ENCODE measurements around the gene PTPRM. TPM values are rescaled to one million over a fixed set of nuclear protein-coding genes. Genes with fewer than 3 reads are reported as not detected.

The PTPRM gene
- total RNA-seq, 1 donor from 2014 or later, result 256 TPM

- DNase-seq (ENCODE audit: extremely low read depth, low read depth, low spot score), result no peak
These were observed 634 bp downstream of the PTPRM start for GRCh38 chr18:7567474-7568425.

DNA sequence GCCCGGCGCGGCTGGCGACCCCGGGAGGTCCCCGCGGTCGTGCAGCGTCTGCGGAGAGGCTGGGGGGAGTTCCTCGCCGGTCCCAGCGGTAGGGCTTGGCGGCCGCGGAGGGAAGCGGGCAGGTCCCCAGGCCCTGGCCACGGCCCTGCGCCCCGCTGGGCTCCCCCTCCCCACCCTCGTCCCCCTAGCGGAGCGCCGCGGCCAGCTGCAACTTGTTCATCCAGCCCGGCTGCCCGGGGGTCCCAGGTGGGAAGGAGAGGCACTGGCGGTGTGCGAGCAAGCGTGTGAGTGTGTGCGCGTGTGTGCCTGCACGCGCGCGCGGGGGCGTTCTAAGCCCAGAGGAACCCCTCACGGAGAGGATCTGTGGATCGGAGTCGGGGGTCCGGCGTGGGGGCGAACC is 1.3 kb downstream of the PTPRM start:
- no peak for DNase-seq (ENCODE audit: extremely low read depth, low read depth, low spot score)

- DNase-seq (ENCODE audit: extremely low read depth, low read depth, low spot score), result no peak
These were observed 4.5 kb downstream of the PTPRM start for GRCh38 chr18:7571626-7572025.

DNA sequence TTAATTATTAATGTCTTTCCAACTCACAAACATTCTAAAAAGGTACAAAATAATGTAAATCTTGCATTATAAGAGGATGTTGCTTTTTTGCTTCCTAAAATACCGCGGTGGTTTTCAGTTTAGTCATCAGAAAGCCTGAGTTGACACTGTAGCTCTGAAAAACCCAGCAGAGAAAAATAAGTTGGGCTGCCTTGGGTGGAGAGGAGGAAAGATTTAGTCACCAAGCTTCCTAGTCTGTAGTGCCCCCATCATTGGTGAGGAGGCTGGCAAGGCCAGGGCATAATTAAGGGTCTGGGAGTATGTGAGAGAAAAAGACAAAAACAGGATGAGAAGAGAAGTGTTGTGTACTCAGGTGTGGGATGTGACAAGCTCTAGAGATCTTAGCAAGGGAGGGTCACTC is 5.7 kb downstream of the PTPRM start:
- DNase-seq (ENCODE audit: extremely low read depth, low read depth, low spot score), result no peak

GRCh38 chr18:7575465-7576028 is 8.4 kb downstream of the PTPRM start:
- no peak for DNase-seq (ENCODE audit: extremely low read depth, low read depth, low spot score)

GRCh38 chr18:7576077-7576476 is 9.0 kb downstream of the PTPRM start:
- no peak for DNase-seq (ENCODE audit: extremely low read depth, low read depth, low spot score)

DNA sequence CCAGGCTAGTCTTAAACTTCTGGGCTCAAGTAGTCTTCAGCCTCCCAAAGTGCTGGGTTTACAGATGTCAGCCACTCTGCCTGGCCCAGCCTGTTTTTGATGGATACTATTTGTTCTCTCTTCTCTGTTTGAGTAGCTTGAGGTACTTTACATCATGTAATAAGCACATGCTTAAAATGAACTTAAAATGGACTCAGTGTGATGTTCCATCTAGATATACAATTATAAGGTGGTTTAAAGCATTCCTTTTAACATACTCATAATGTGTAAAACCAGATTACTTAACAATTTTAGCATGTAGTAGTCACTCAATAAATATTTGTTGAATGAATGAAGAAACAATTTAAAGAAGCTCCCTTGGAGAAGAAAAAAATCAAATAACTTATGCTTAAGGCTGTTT is 9.6 kb downstream of the PTPRM start:
- no peak for DNase-seq (ENCODE audit: extremely low read depth, low read depth, low spot score)

DNA sequence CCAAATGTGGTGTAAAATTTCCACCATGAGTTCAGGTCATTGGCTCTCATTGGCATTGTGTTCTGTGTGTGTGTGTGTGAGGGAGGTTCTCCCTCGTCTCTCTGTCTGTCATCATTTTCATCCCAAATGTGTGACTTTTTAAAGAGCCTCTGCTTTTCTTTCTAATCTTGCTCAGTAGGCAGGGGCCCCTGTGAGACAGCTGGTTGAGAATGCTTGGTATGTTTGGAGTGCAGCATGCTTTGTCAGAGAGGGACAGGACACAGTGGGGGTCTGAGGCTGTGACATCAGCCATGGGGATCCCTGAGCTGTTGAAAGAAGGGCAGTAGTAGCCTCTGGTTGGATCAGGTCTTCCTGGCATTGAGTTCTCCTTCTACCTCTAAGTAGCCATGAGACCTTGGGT is 10.6 kb downstream of the PTPRM start:
- no peak for DNase-seq (ENCODE audit: extremely low read depth, low read depth, low spot score)

DNA sequence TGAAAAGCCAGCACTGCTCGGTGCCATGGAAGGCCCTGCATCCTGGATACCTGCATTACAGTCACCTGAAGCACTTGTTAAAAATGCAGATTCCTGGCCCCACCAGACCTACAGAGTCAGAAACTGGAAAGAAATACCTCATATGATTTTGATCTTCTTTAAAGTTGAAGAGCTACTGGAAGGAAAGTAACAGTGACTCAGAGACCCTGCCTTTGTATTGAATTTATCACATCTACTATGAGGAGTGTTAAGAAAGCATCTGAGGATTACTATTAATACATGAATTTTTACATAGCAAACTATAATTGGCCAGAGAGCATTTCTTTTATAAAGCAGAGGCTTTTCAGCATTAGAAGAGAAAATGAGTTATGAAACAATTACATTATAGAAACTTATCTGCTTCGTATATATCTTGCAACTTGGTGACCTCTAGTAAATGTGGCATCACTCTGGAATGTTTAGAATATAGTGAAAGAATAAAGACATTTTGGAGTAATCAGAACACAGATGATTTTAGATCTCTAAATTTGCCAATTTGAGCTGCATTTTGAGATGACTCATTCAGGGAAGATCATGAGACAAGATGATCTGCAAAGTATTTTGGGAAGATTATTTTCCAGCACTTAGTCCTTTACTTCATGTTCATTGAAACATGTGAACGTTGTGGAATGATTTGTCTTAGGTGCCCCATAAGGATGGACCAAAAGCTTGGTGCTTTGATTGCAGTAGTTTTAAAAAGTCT is 12.2 kb downstream of the PTPRM start:
- no peak for DNase-seq (ENCODE audit: extremely low read depth, low read depth, low spot score)

- no peak for DNase-seq (ENCODE audit: extremely low read depth, low read depth, low spot score)
These were observed 12.9 kb downstream of the PTPRM start for GRCh38 chr18:7579918-7580542.

- no peak for DNase-seq (ENCODE audit: extremely low read depth, low read depth, low spot score)
These were observed 17.6 kb downstream of the PTPRM start for GRCh38 chr18:7584646-7585275.

DNA sequence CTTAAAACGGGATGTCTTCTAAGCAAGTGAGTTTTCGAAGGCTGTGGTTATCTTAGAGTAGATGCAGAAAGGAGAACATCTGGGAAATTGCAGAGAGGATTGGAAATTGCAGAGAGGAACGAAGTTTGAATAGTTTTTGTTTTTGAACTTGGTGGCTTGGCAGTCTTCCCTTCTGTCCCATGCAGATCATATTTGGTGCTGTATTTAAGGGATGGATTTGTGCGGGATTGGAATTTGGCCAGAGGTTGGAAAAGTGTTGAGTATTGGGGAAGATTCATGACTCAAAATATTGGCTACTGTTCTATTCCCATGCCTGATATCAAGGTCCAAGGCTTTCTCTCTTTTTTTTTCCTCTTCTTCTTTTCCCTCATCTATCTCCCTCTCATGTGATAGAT is 18.2 kb downstream of the PTPRM start:
- DNase-seq (ENCODE audit: extremely low read depth, low read depth, low spot score), result no peak

- no peak for DNase-seq (ENCODE audit: extremely low read depth, low read depth, low spot score)
These were observed 19.3 kb downstream of the PTPRM start for GRCh38 chr18:7586379-7586778.

- no peak for DNase-seq (ENCODE audit: extremely low read depth, low read depth, low spot score)
These were observed 23.9 kb downstream of the PTPRM start for GRCh38 chr18:7590826-7591560.

GRCh38 chr18:7592305-7593071 is 25.4 kb downstream of the PTPRM start:
- DNase-seq (ENCODE audit: extremely low read depth, low read depth, low spot score), result no peak

DNA sequence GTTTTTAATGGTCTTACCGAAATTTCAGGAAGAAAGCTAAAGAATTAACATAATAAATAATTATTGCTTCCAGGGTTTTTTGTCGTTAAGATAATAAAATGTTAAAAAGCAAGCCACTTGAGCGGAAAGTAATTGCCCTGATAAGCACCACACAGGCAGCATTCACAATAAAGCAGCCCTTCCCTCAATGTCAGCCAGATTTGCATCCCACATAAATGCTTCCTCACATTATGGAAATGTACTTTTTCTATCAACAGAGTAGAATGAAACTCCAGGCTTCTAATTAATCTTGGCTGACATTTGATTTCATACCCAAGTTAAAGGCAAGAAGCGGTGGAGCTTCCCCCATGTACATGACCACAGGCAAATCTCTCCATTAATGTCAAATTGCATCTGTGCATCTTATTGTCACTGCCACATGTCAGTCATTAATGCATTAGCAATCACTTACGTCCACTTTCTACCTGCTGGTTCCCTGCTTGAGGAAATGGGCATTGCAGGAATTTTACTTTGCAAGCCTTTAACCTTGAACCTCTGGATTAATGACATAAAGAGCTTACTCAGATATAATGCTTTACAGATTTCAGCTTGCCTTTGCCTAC is 26.2 kb downstream of the PTPRM start:
- no peak for DNase-seq (ENCODE audit: extremely low read depth, low read depth, low spot score)

GRCh38 chr18:7596147-7596546 is 29.0 kb downstream of the PTPRM start:
- no peak for DNase-seq (ENCODE audit: extremely low read depth, low read depth, low spot score)

- DNase-seq (ENCODE audit: extremely low read depth, low read depth, low spot score), result no peak
These were observed 30.4 kb downstream of the PTPRM start for GRCh38 chr18:7597500-7597899.

Data from glomerular endothelial cell (primary cell).